Breast epithelium (tissue), 3 donors: ENCODE measurements around the gene CEP290. TPM values are rescaled to one million over a fixed set of nuclear protein-coding genes. Genes with fewer than 3 reads are reported as not detected.

Experiments
- total RNA-seq, 3 donors: library from RNA; depleted of rRNA; stranded (reverse); fragments of >200 nt; gene quantifications; one replicate each; pipeline ENCODE4 v1.1.0, GENCODE V29; 2016

CEP290 gene
- total RNA-seq, 3 donors from 2014 or later = 16.6 to 27.1 (median 24.6) TPM

Other genes starting within 250 kb of the CEP290 start
- gene C12orf50, start 112.7 kb downstream of the CEP290 start, total RNA-seq = not detected
- 10 to 100 TPM; 14.7 to 20.6 (median 20.2) TPM for gene TMTC3, start 219 bp upstream of the CEP290 start, total RNA-seq